ENCODE results near the gene PARP9.

PARP9 gene

GRCh38 chr3:122496508-122496907 is 67.6 kb downstream of the PARP9 start:
- H3K4me3 ChIP-seq (ENCODE audit: low read length, poor library complexity, severe bottlenecking): no peak overlapping the region
- H3K4me1 ChIP-seq (ENCODE audit: insufficient read depth, low read length, poor library complexity, severe bottlenecking): peaks cover 22% of the 10 kb centered on the region
- TF ChIP-seq, protein P1, sequence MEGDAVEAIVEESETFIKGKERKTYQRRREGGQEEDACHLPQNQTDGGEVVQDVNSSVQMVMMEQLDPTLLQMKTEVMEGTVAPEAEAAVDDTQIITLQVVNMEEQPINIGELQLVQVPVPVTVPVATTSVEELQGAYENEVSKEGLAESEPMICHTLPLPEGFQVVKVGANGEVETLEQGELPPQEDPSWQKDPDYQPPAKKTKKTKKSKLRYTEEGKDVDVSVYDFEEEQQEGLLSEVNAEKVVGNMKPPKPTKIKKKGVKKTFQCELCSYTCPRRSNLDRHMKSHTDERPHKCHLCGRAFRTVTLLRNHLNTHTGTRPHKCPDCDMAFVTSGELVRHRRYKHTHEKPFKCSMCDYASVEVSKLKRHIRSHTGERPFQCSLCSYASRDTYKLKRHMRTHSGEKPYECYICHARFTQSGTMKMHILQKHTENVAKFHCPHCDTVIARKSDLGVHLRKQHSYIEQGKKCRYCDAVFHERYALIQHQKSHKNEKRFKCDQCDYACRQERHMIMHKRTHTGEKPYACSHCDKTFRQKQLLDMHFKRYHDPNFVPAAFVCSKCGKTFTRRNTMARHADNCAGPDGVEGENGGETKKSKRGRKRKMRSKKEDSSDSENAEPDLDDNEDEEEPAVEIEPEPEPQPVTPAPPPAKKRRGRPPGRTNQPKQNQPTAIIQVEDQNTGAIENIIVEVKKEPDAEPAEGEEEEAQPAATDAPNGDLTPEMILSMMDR (conservative IDR thresholded peaks at IDR 0.05; ENCODE audit: low read length): no peak
- no peak for TF ChIP-seq EZH2phosphoT487 (IDR thresholded peaks at IDR 0.05; ENCODE audit: borderline replicate concordance)
- H4K20me1 ChIP-seq (ENCODE audit: insufficient read depth, low read length, poor library complexity, severe bottlenecking): peaks cover 55% of the 10 kb centered on the region
- no peaks in the 10 kb centered on the region for H3F3A ChIP-seq (ENCODE audit: low read depth)
- peaks cover 60% of the 10 kb centered on the region for H3K79me2 ChIP-seq (ENCODE audit: insufficient read depth, low read length)
- H3K9me3 ChIP-seq (ENCODE audit: insufficient read depth, low read depth, low read length): no peaks in the 10 kb centered on the region
- H3K9me2 ChIP-seq (replicated peaks; ENCODE audit: low read depth, low read length): no peaks in the 10 kb centered on the region
- peak overlapping the region; percentile 3 for H3K4me2 ChIP-seq (ENCODE audit: low read depth, low read length, poor library complexity, severe bottlenecking)
- H3K27me3 ChIP-seq (ENCODE audit: insufficient read depth, low read length, poor library complexity, severe bottlenecking): no peaks in the 10 kb centered on the region
- H2AFZ ChIP-seq (ENCODE audit: low read length): no peak overlapping the region
- peaks cover 42% of the 10 kb centered on the region for H3K36me3 ChIP-seq (ENCODE audit: insufficient read depth, low read length)
- H3K9ac ChIP-seq (ENCODE audit: low read depth, low read length, poor library complexity, severe bottlenecking): peak overlapping the region; percentile 1

DNA sequence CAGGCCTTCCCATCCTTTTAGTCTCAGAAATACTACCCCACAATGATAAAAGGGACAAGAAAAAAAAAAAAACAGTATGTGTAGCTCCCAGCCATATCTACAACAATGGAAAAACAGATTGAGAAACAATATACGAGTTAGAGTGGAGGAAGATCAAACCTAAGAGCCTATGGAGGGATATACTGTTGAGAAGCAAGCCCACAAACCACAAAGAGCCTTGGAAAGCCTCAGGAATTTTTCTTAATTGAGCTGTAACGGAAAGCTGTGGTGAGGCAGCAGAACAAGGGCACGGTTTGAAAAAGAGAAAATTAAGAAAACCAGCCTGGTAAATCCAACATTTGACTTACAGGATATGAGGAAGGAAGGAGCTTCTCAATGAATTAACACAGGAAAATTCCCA is 70.8 kb downstream of the PARP9 start:
- Histone ChIP-seq H3K4me1 (ENCODE audit: insufficient read depth, low read length, poor library complexity, severe bottlenecking) (peaks cover 26% of the 10 kb centered on the region), H2AFZ (ENCODE audit: low read length) (no peak overlapping the region), H3K9me3 (ENCODE audit: insufficient read depth, low read depth, low read length) (no peaks in the 10 kb centered on the region), H3K9ac (ENCODE audit: low read depth, low read length, poor library complexity, severe bottlenecking) (no peak overlapping the region), H3K36me3 (ENCODE audit: insufficient read depth, low read length) (peaks cover 57% of the 10 kb centered on the region), H3K79me2 (ENCODE audit: insufficient read depth, low read length) (peaks cover 44% of the 10 kb centered on the region), H3K4me3 (ENCODE audit: low read length, poor library complexity, severe bottlenecking) (no peak overlapping the region), H3K4me2 (ENCODE audit: low read depth, low read length, poor library complexity, severe bottlenecking) (no peak overlapping the region), H4K20me1 (ENCODE audit: insufficient read depth, low read length, poor library complexity, severe bottlenecking) (peaks cover 38% of the 10 kb centered on the region), H3F3A (ENCODE audit: low read depth) (no peaks in the 10 kb centered on the region), H3K27me3 (ENCODE audit: insufficient read depth, low read length, poor library complexity, severe bottlenecking) (no peaks in the 10 kb centered on the region), H3K9me2 (replicated peaks; ENCODE audit: low read depth, low read length) (no peaks in the 10 kb centered on the region)
- no peak for TF ChIP-seq EZH2phosphoT487 (IDR thresholded peaks at IDR 0.05; ENCODE audit: borderline replicate concordance)
- TF ChIP-seq, protein P1 (conservative IDR thresholded peaks at IDR 0.05; ENCODE audit: low read length): no peak

DNA sequence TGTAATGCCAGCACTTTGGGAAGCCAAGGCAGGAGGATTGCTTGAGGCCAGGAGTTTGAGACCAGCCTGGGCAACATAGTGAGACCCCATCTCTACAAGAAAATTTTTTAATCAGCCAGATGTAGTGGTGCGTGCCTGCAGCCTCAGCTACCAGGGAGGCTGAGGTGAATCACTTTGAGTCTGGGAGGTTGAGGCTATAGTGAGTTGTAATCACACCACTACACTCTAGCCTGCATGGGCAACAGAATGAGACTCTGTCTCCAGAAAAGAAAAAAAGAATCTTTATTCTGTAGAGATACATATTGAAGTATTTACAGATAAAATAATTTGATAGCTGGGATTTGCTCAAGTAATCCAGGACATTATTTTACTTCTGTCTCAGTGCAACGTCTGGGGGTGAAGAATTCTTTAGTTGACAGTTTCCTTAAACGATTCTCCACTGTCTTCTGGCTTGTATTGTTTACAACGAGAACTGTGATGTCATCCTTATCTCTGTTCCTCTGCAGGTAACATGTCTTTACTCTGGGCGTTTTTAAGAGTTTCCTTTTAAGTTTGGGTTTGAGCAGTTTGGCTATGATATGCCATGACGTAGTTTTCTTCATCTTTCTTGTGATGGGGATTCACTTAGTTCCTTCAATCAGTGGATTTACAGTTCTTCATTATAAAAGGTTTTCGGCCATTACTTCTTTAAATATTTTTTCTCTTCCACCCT is 75.7 kb downstream of the PARP9 start:
- peaks cover 7% of the 10 kb centered on the region for H3K4me1 ChIP-seq (ENCODE audit: insufficient read depth, low read length, poor library complexity, severe bottlenecking)
- H3K4me2 ChIP-seq (ENCODE audit: low read depth, low read length, poor library complexity, severe bottlenecking): no peak overlapping the region
- no peaks in the 10 kb centered on the region for H3F3A ChIP-seq (ENCODE audit: low read depth)
- H3K9me2 ChIP-seq (replicated peaks; ENCODE audit: low read depth, low read length): no peaks in the 10 kb centered on the region
- TF ChIP-seq, protein P1 (conservative IDR thresholded peaks at IDR 0.05; ENCODE audit: low read length): no peak
- peaks cover 34% of the 10 kb centered on the region for H4K20me1 ChIP-seq (ENCODE audit: insufficient read depth, low read length, poor library complexity, severe bottlenecking)
- no peaks in the 10 kb centered on the region for H3K27me3 ChIP-seq (ENCODE audit: insufficient read depth, low read length, poor library complexity, severe bottlenecking)
- H3K4me3 ChIP-seq (ENCODE audit: low read length, poor library complexity, severe bottlenecking): no peak overlapping the region
- H3K9ac ChIP-seq (ENCODE audit: low read depth, low read length, poor library complexity, severe bottlenecking): no peak overlapping the region
- H2AFZ ChIP-seq (ENCODE audit: low read length): no peak overlapping the region
- H3K9me3 ChIP-seq (ENCODE audit: insufficient read depth, low read depth, low read length): no peaks in the 10 kb centered on the region
- H3K36me3 ChIP-seq (ENCODE audit: insufficient read depth, low read length): peaks cover 42% of the 10 kb centered on the region
- H3K79me2 ChIP-seq (ENCODE audit: insufficient read depth, low read length): peaks cover 61% of the 10 kb centered on the region

Data from Loucy (cell line).